GM12891 (cell line): ENCODE measurements around the gene ERCC6L2.

ENCODE experiments used
- POLR2A ChIP-seq: IDR thresholded peaks from 2 replicates; pipeline ENCODE4 v1.6.1; 2011; ENCODE audit warnings: low read depth, low read length, control low read depth
- POLR2AphosphoS5 ChIP-seq: IDR thresholded peaks from 2 replicates; pipeline ENCODE4 v1.6.1; 2011; ENCODE audit warnings: low read depth, low read length, control low read depth
- TAF1 ChIP-seq: IDR thresholded peaks from 2 replicates; pipeline ENCODE4 v1.6.1; 2011; ENCODE audit warnings: low read depth, low read length, control low read depth

DNA sequence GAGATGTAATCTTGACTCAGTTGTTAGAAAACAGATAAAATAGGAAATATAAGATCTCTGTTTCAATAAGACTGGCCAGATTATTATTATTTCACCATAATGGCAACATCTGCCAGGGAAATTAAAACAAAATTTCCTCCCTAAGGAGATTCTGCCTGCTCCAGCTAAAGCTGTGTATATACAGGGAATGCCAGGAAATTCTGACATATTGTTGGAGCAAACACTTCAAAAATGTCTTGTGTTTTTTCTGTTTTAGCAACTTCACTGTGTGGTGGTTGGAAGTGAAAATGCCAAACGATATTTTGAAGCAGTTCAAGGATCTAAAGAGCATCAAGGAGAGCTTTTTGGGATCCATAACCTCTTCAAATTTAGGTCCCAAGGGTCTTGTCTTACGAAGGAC, 90.8 kb downstream of the ERCC6L2 start:
- no peak for TF ChIP-seq TAF1
- TF ChIP-seq POLR2AphosphoS5: no peak
- TF ChIP-seq POLR2A: no peak
